ENCODE results near the gene ADIPOQ. TPM values are rescaled to one million over a fixed set of nuclear protein-coding genes. Genes with fewer than 3 reads are reported as not detected.

ADIPOQ gene
- polyA plus RNA-seq, 1 of the 3 experiments (the other 2 are of a cell fraction), result not detected

GRCh38 chr3:186826976-186827857 is 15.3 kb upstream of the ADIPOQ start:
- CTCF ChIA-PET, result interaction anchor here (0.9 to 1.6 kb wide), 5 partner anchors 20 to 338 kb away, joined by 3 to 5 read pairs (median 3); no protein-coding TSS in a partner anchor
- DNase-seq, result peak; percentile 99
- H3K4me1 ChIP-seq (ENCODE audit: control insufficient read depth in 1 of 2, insufficient read depth in 2 of 2, low read depth in 1 of 2, low read length in 1 of 2), result peaks cover 0 to 5% of the 10 kb centered on the region in 2 experiments; a peak in 1 of 4 replicates
- H3K27me3 ChIP-seq (ENCODE audit: insufficient read depth), result peaks cover 44% of the 10 kb centered on the region
- H3K4me3 ChIP-seq (ENCODE audit: low read depth in 2 of 2, low read length in 1 of 2), result peak overlapping the region; percentile 53 to 63; a peak in 3 of 4 replicates
- no peaks in the 10 kb centered on the region for H3K9me2 ChIP-seq
- no peak overlapping the region for H3K27ac ChIP-seq (ENCODE audit: low read depth in 2 of 2, low read length in 1 of 2)
- H4K20me1 ChIP-seq (ENCODE audit: insufficient read depth), result no peaks in the 10 kb centered on the region
- no peaks in the 10 kb centered on the region for H3K79me2 ChIP-seq (ENCODE audit: insufficient read depth)
- H3F3A ChIP-seq (replicated peaks; ENCODE audit: insufficient read depth), result peaks cover 3% of the 10 kb centered on the region
- no peaks in the 10 kb centered on the region for H3K36me3 ChIP-seq (replicated peaks in 1 of 2; ENCODE audit: control insufficient read depth in 1 of 2, insufficient read depth in 2 of 2, low read length in 1 of 2)
- 3% methylated on average over 21 of the region's 80 CpGs for whole genome bisulfite sequencing (ENCODE audit: low lambda C conversion rate)
- peak overlapping the region; percentile 83; the same call in 1 of the 2 replicates for H2AFZ ChIP-seq (ENCODE audit: low read depth)
- H3K9me3 ChIP-seq, result no peaks in the 10 kb centered on the region
- peak overlapping the region; percentile 58; the same call in 1 of the 2 replicates for H3K9ac ChIP-seq
- TF ChIP-seq PBX3 (IDR thresholded peaks at IDR 0.05), result no peak
- TF ChIP-seq USF1 (IDR thresholded peaks at IDR 0.05; ENCODE audit: borderline replicate concordance, low read depth), result no peak
- peak; percentile 77 for TF ChIP-seq NRF1 (IDR thresholded peaks at IDR 0.05; ENCODE audit: low read depth, low read length)
- TF ChIP-seq POLR2AphosphoS5 (IDR thresholded peaks at IDR 0.05; ENCODE audit: low read depth, low read length), result peak; percentile 39; the same call in 1 of the 2 replicates
- peak; percentile 34; the same call in 1 of the 2 replicates for TF ChIP-seq MAX (IDR thresholded peaks at IDR 0.05; ENCODE audit: low read depth)
- H3K4me2 ChIP-seq, result peak overlapping the region; percentile 88
- POLR2A ChIA-PET, result interaction anchor here (1.4 kb wide), 1 partner anchor 44 kb away, joined by 14 read pairs; the partner anchor contains the start of gene EIF4A2

GRCh38 chr3:186828340-186828739 is 14.2 kb upstream of the ADIPOQ start:
- H3K27ac ChIP-seq (ENCODE audit: low read depth in 2 of 2, low read length in 1 of 2), result no peak overlapping the region
- ChIA-PET CTCF (interaction anchor here (0.9 to 1.6 kb wide), 4 partner anchors 19 to 851 kb away, joined by 3 to 5 read pairs (median 3); no protein-coding TSS in a partner anchor), POLR2A (interaction anchor here (1.4 kb wide), 1 partner anchor 45 kb away, joined by 14 read pairs; the partner anchor contains the start of gene EIF4A2)
- peaks cover 3% of the 10 kb centered on the region for H3F3A ChIP-seq (replicated peaks; ENCODE audit: insufficient read depth)
- H3K9ac ChIP-seq, result no peak overlapping the region
- no peaks in the 10 kb centered on the region for H4K20me1 ChIP-seq (ENCODE audit: insufficient read depth)
- no peaks in the 10 kb centered on the region for H3K79me2 ChIP-seq (ENCODE audit: insufficient read depth)
- H3K9me3 ChIP-seq, result no peaks in the 10 kb centered on the region
- no peak overlapping the region for H2AFZ ChIP-seq (ENCODE audit: low read depth)
- no peak overlapping the region for H3K4me3 ChIP-seq (ENCODE audit: low read depth in 2 of 2, low read length in 1 of 2)
- 25% methylated on average over 3 of the region's 5 CpGs for WGBS (ENCODE audit: low lambda C conversion rate)
- no peak overlapping the region for H3K4me2 ChIP-seq
- no peak for DNase-seq
- peaks cover 45% of the 10 kb centered on the region for H3K27me3 ChIP-seq (ENCODE audit: insufficient read depth)
- TF ChIP-seq USF2 (IDR thresholded peaks at IDR 0.05; ENCODE audit: borderline replicate concordance, low read depth, low read length), result no peak
- no peak for TF ChIP-seq EP300 (IDR thresholded peaks at IDR 0.05; ENCODE audit: borderline replicate concordance in 1 of 2, low read depth in 1 of 2, low read length in 1 of 2)
- no peak for TF ChIP-seq TEAD4 (IDR thresholded peaks at IDR 0.05; ENCODE audit: borderline replicate concordance, insufficient read depth)
- TF ChIP-seq NFIC (IDR thresholded peaks at IDR 0.05; ENCODE audit: borderline replicate concordance), result no peak
- TF ChIP-seq JUND (IDR thresholded peaks at IDR 0.05), result no peak
- H3K4me1 ChIP-seq (ENCODE audit: control insufficient read depth in 1 of 2, insufficient read depth in 2 of 2, low read depth in 1 of 2, low read length in 1 of 2), result peaks cover 0 to 5% of the 10 kb centered on the region in 2 experiments; a peak in 1 of 4 replicates
- H3K36me3 ChIP-seq (replicated peaks in 1 of 2; ENCODE audit: control insufficient read depth in 1 of 2, insufficient read depth in 2 of 2, low read length in 1 of 2), result no peaks in the 10 kb centered on the region
- no peaks in the 10 kb centered on the region for H3K9me2 ChIP-seq
